Measurements from ENCODE around the gene KIF13A.
"Not testable (repeated sequence)": the region's sequence is repeated elsewhere in the genome, so short reads cannot be mapped to it uniquely, and the experiment has no call there.

KIF13A gene

GRCh38 chr6:17842014-17842776 lies 145.2 kb downstream of the KIF13A start:
- DNase-seq, result no peak

- DNase-seq, result no peak
Measured at GRCh38 chr6:17839513-17840223, 147.8 kb downstream of the KIF13A start.

- no peak for DNase-seq
Measured at GRCh38 chr6:17836293-17836692, 151.1 kb downstream of the KIF13A start.

- DNase-seq, result no peak
Measured at GRCh38 chr6:17835784-17836183, 151.7 kb downstream of the KIF13A start.

- DNase-seq, result no peak
Measured at GRCh38 chr6:17831135-17831534, 156.3 kb downstream of the KIF13A start.

GRCh38 chr6:17829905-17830304 lies 157.5 kb downstream of the KIF13A start:
- DNase-seq, result no peak

GRCh38 chr6:17828149-17828548 lies 159.3 kb downstream of the KIF13A start:
- no peak for DNase-seq

- no peak for DNase-seq
Measured at GRCh38 chr6:17826301-17826700, 161.1 kb downstream of the KIF13A start.

GRCh38 chr6:17820055-17820454 lies 167.4 kb downstream of the KIF13A start:
- DNase-seq, result no peak

- no peak for DNase-seq
Measured at GRCh38 chr6:17817763-17818162, 169.7 kb downstream of the KIF13A start.

GRCh38 chr6:17816921-17817611 lies 170.4 kb downstream of the KIF13A start:
- DNase-seq, result no peak

- DNase-seq, result no peak
Measured at GRCh38 chr6:17813542-17813941, 173.9 kb downstream of the KIF13A start.

- no peak for DNase-seq
Measured at GRCh38 chr6:17812311-17812710, 175.1 kb downstream of the KIF13A start.

- no peak for DNase-seq
Measured at GRCh38 chr6:17808609-17809008, 178.8 kb downstream of the KIF13A start.

GRCh38 chr6:17807431-17807830 lies 180.0 kb downstream of the KIF13A start:
- DNase-seq, result not testable (repeated sequence)

- DNase-seq, result no peak
Measured at GRCh38 chr6:17803409-17803808, 184.0 kb downstream of the KIF13A start.

GRCh38 chr6:17798477-17799154 lies 188.8 kb downstream of the KIF13A start:
- DNase-seq, result no peak

- DNase-seq, result no peak
Measured at GRCh38 chr6:17790489-17790888, 196.9 kb downstream of the KIF13A start.

- DNase-seq, result no peak
Measured at GRCh38 chr6:17785094-17785787, 202.2 kb downstream of the KIF13A start.

- no peak for DNase-seq
Measured at GRCh38 chr6:17780061-17780460, 207.4 kb downstream of the KIF13A start.

- no peak for DNase-seq
Measured at GRCh38 chr6:17771609-17772008, 215.8 kb downstream of the KIF13A start.

GRCh38 chr6:17768881-17769280 lies 218.6 kb downstream of the KIF13A start:
- no peak for DNase-seq

GRCh38 chr6:17768388-17768787 lies 219.0 kb downstream of the KIF13A start:
- DNase-seq, result no peak
